ENCODE measurements around the gene EFNA5.
A peak's percentile ranks its signal among the peaks of the same experiment; 100 is the strongest.

The EFNA5 gene

DNA sequence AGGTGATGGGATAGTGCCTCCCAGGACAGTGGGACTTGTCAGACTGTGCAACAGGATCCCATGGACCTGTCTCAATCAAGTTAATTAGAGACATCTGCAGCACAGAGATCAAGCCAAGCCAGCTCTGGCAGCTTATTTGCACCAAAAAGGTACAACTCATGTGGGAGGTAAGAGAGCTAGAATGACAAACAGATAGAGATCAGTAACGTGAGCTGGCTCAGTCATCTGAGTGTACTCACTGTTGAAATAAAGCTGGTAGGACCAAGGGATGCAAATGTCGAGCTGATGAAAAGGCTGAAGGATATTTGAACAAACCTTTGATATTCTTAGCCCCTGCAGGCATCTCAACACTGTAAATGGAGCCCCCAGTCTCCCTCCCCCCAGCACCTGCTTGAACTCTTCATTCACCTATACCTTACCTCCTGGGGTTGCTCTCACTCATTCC is 198.1 kb downstream of the EFNA5 start:
- Histone ChIP-seq H2AK5ac (ENCODE audit: low read length) (no peak overlapping the region), H3K4me3 (ENCODE audit: low read length) (no peak overlapping the region), H2BK120ac (ENCODE audit: low read depth, low read length) (no peak overlapping the region), H3K79me1 (ENCODE audit: low read length) (peaks cover 3% of the 10 kb centered on the region), H3K56ac (ENCODE audit: low read length) (no peak overlapping the region), H2BK5ac (ENCODE audit: low read length) (no peak overlapping the region), H3K4me1 (ENCODE audit: control insufficient read depth, low read depth, low read length) (peaks cover 26% of the 10 kb centered on the region), H4K5ac (ENCODE audit: low read length) (no peak overlapping the region), H4K8ac (ENCODE audit: low read depth, low read length) (no peak overlapping the region), H2BK15ac (replicated peaks; ENCODE audit: low read depth) (no peak overlapping the region), H3K79me2 (ENCODE audit: control insufficient read depth, insufficient read depth, low read length) (peaks cover 2% of the 10 kb centered on the region), H3K9ac (ENCODE audit: low read length) (no peak overlapping the region), H3K23ac (ENCODE audit: low read length) (no peak overlapping the region), H3K27ac (ENCODE audit: low read depth, low read length) (no peak overlapping the region), H3K18ac (ENCODE audit: low read length) (no peak overlapping the region), H3K27me3 (ENCODE audit: insufficient read depth, low read length, poor library complexity) (no peaks in the 10 kb centered on the region), H3K4me2 (ENCODE audit: low read length) (no peak overlapping the region), H3K36me3 (ENCODE audit: control insufficient read depth, insufficient read depth, low read length) (no peaks in the 10 kb centered on the region), H3K4ac (ENCODE audit: low read depth, low read length) (no peak overlapping the region)
- no CpG with 5 or more reads among the region's 2 CpGs for WGBS (ENCODE audit: extremely low coverage, insufficient coverage, low lambda C conversion rate)
- DNase-seq: peak; percentile 45

DNA sequence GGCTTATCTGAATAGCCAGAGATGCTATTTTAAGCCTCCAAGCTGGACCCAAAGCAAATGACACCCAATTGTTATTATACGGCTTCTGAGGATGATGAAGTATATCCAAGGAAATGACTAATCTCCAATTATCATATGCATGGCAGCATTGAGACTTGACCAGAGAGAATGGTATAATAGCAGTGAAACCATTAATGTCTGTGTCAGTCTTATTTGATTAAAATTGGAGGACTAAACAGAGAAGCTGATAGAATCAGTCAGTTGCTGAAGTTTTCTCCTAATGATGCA is 200.5 kb downstream of the EFNA5 start:
- no peak overlapping the region for H2AK5ac ChIP-seq (ENCODE audit: low read length)
- H3K18ac ChIP-seq (ENCODE audit: low read length): no peak overlapping the region
- DNase-seq: no peak
- H3K9ac ChIP-seq (ENCODE audit: low read length): no peak overlapping the region
- peaks cover 4% of the 10 kb centered on the region for H3K79me2 ChIP-seq (ENCODE audit: control insufficient read depth, insufficient read depth, low read length)
- no peak overlapping the region for H2BK5ac ChIP-seq (ENCODE audit: low read length)
- no peak overlapping the region for H3K27ac ChIP-seq (ENCODE audit: low read depth, low read length)
- no peak overlapping the region for H3K4me2 ChIP-seq (ENCODE audit: low read length)
- H2BK120ac ChIP-seq (ENCODE audit: low read depth, low read length): no peak overlapping the region
- no peak overlapping the region for H3K56ac ChIP-seq (ENCODE audit: low read length)
- H3K4me1 ChIP-seq (ENCODE audit: control insufficient read depth, low read depth, low read length): peaks cover 31% of the 10 kb centered on the region
- no CpG with 5 or more reads among the region's 1 CpG for WGBS (ENCODE audit: extremely low coverage, insufficient coverage, low lambda C conversion rate)
- no peak overlapping the region for H4K8ac ChIP-seq (ENCODE audit: low read depth, low read length)
- no peak overlapping the region for H3K4ac ChIP-seq (ENCODE audit: low read depth, low read length)
- H3K23ac ChIP-seq (ENCODE audit: low read length): no peak overlapping the region
- no peak overlapping the region for H4K5ac ChIP-seq (ENCODE audit: low read length)
- no peak overlapping the region for H3K4me3 ChIP-seq (ENCODE audit: low read length)
- H3K36me3 ChIP-seq (ENCODE audit: control insufficient read depth, insufficient read depth, low read length): no peaks in the 10 kb centered on the region
- no peak overlapping the region for H2BK15ac ChIP-seq (replicated peaks; ENCODE audit: low read depth)
- H3K27me3 ChIP-seq (ENCODE audit: insufficient read depth, low read length, poor library complexity): no peaks in the 10 kb centered on the region
- H3K79me1 ChIP-seq (ENCODE audit: low read length): peaks cover 8% of the 10 kb centered on the region

DNA sequence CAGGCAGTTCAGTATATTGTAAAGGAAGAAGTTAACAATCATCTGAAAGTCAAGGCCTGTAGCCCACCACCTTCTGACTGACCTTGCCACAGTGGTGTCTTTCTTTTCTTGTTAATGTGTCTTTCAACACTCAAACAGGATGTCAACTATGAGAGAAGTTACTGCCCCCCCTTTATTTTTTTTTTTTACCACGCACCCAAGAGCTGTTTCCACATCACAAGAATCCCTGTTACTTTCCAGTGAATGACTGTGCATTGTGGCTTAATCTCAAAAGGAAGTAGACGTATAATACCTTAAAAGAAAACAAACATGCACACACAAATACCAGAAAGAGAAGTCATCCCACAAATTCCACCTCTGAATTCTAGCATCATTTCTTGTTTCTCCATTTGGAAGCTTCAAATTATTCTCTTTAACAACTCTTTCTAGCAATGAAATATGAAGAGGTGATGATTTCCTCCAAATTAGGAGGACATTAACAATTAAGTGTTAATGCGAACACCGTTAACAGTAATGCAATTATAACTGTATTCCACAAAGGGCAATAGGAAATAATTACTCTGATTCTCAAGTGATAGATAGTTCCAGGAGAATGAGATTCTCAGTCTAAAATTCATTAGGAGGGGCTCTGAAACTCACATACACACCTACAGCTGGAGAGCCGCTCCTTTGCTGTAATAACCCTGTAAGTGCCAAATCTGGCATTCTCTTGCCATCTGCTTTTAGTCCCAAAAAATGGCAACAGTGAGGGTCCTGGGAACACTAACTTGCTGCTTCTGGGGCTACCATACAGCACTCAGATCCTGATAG is 201.0 kb downstream of the EFNA5 start:
- Histone ChIP-seq H3K79me1 (ENCODE audit: low read length) (peaks cover 11% of the 10 kb centered on the region), H2AK5ac (ENCODE audit: low read length) (no peak overlapping the region), H3K4ac (ENCODE audit: low read depth, low read length) (no peak overlapping the region), H3K56ac (ENCODE audit: low read length) (no peak overlapping the region), H3K36me3 (ENCODE audit: control insufficient read depth, insufficient read depth, low read length) (no peaks in the 10 kb centered on the region), H3K27ac (ENCODE audit: low read depth, low read length) (no peak overlapping the region), H3K4me3 (ENCODE audit: low read length) (no peak overlapping the region), H4K5ac (ENCODE audit: low read length) (no peak overlapping the region), H3K18ac (ENCODE audit: low read length) (peak overlapping the region; percentile 46), H3K27me3 (ENCODE audit: insufficient read depth, low read length, poor library complexity) (no peaks in the 10 kb centered on the region), H3K4me2 (ENCODE audit: low read length) (no peak overlapping the region), H3K79me2 (ENCODE audit: control insufficient read depth, insufficient read depth, low read length) (peaks cover 5% of the 10 kb centered on the region), H3K4me1 (ENCODE audit: control insufficient read depth, low read depth, low read length) (peaks cover 26% of the 10 kb centered on the region), H3K9ac (ENCODE audit: low read length) (no peak overlapping the region), H2BK5ac (ENCODE audit: low read length) (no peak overlapping the region), H3K23ac (ENCODE audit: low read length) (no peak overlapping the region), H4K8ac (ENCODE audit: low read depth, low read length) (no peak overlapping the region), H2BK120ac (ENCODE audit: low read depth, low read length) (no peak overlapping the region), H2BK15ac (replicated peaks; ENCODE audit: low read depth) (no peak overlapping the region)
- DNase-seq: no peak
- WGBS (ENCODE audit: extremely low coverage, insufficient coverage, low lambda C conversion rate): no CpG with 5 or more reads among the region's 5 CpGs

DNA sequence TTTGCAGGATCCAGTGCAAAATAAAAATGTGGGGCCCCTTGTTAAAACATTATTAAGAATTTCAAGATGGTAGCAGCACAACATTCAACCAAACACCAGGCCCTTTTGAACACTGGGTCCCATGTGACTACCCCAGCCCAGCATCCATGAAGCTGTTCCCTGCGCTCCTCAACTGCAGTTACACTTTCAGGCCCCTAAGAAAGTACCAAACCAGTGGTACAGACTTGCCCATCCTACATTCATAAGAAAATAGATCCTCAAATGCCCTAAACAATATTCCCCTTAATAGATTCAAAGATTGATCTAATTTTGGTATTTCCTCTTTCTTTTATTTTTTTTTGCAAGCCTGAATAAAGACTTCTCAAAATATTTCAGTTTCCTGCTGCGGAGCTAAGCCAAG is 201.7 kb downstream of the EFNA5 start:
- H2BK15ac ChIP-seq (replicated peaks; ENCODE audit: low read depth): no peak overlapping the region
- H3K23ac ChIP-seq (ENCODE audit: low read length): no peak overlapping the region
- H3K4me2 ChIP-seq (ENCODE audit: low read length): no peak overlapping the region
- H4K5ac ChIP-seq (ENCODE audit: low read length): no peak overlapping the region
- no peak overlapping the region for H3K9ac ChIP-seq (ENCODE audit: low read length)
- peaks cover 10% of the 10 kb centered on the region for H3K79me1 ChIP-seq (ENCODE audit: low read length)
- no peak overlapping the region for H2AK5ac ChIP-seq (ENCODE audit: low read length)
- WGBS (ENCODE audit: extremely low coverage, insufficient coverage, low lambda C conversion rate): no CpG with 5 or more reads among the region's 2 CpGs
- H3K4me3 ChIP-seq (ENCODE audit: low read length): no peak overlapping the region
- H4K8ac ChIP-seq (ENCODE audit: low read depth, low read length): no peak overlapping the region
- H2BK5ac ChIP-seq (ENCODE audit: low read length): no peak overlapping the region
- peaks cover 8% of the 10 kb centered on the region for H3K79me2 ChIP-seq (ENCODE audit: control insufficient read depth, insufficient read depth, low read length)
- no peaks in the 10 kb centered on the region for H3K27me3 ChIP-seq (ENCODE audit: insufficient read depth, low read length, poor library complexity)
- no peaks in the 10 kb centered on the region for H3K36me3 ChIP-seq (ENCODE audit: control insufficient read depth, insufficient read depth, low read length)
- H3K4me1 ChIP-seq (ENCODE audit: control insufficient read depth, low read depth, low read length): peaks cover 22% of the 10 kb centered on the region
- H3K18ac ChIP-seq (ENCODE audit: low read length): no peak overlapping the region
- H3K27ac ChIP-seq (ENCODE audit: low read depth, low read length): no peak overlapping the region
- no peak overlapping the region for H3K4ac ChIP-seq (ENCODE audit: low read depth, low read length)
- DNase-seq: no peak
- H3K56ac ChIP-seq (ENCODE audit: low read length): no peak overlapping the region
- H2BK120ac ChIP-seq (ENCODE audit: low read depth, low read length): no peak overlapping the region

DNA sequence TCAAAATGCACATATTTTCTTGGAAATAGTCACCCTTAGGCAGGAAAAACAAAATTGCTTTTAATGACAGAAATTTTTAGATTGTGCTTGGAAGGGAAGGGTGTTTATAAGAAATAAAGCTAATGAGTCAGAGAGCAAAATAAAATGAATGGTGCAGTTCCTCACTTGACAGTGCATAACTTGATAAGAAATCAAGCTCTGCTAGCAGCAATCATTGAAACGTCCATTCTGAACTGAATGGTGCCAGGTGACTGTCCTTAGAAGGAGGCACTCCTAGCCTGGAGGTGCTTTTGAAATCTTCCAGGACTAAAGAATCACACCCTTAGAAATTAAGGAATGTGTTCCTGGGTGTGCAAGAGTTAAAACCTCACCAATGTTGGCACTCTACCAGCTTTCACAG is 202.5 kb downstream of the EFNA5 start:
- no peak overlapping the region for H4K8ac ChIP-seq (ENCODE audit: low read depth, low read length)

More for the DNA sequence above, 202.5 kb downstream of the EFNA5 start:
- Histone ChIP-seq H2BK5ac (ENCODE audit: low read length) (no peak overlapping the region), H3K56ac (ENCODE audit: low read length) (no peak overlapping the region), H2AK5ac (ENCODE audit: low read length) (no peak overlapping the region), H3K79me1 (ENCODE audit: low read length) (peaks cover 9% of the 10 kb centered on the region), H3K36me3 (ENCODE audit: control insufficient read depth, insufficient read depth, low read length) (no peaks in the 10 kb centered on the region), H3K4me2 (ENCODE audit: low read length) (no peak overlapping the region), H3K27ac (ENCODE audit: low read depth, low read length) (no peak overlapping the region), H4K5ac (ENCODE audit: low read length) (no peak overlapping the region), H3K4me1 (ENCODE audit: control insufficient read depth, low read depth, low read length) (peaks cover 22% of the 10 kb centered on the region), H3K18ac (ENCODE audit: low read length) (no peak overlapping the region), H2BK120ac (ENCODE audit: low read depth, low read length) (no peak overlapping the region), H3K9ac (ENCODE audit: low read length) (no peak overlapping the region), H2BK15ac (replicated peaks; ENCODE audit: low read depth) (no peak overlapping the region), H3K4me3 (ENCODE audit: low read length) (no peak overlapping the region), H3K4ac (ENCODE audit: low read depth, low read length) (no peak overlapping the region), H3K27me3 (ENCODE audit: insufficient read depth, low read length, poor library complexity) (no peaks in the 10 kb centered on the region), H3K79me2 (ENCODE audit: control insufficient read depth, insufficient read depth, low read length) (peaks cover 8% of the 10 kb centered on the region), H3K23ac (ENCODE audit: low read length) (no peak overlapping the region)
- WGBS (ENCODE audit: extremely low coverage, insufficient coverage, low lambda C conversion rate): no CpG with 5 or more reads among the region's 1 CpG
- DNase-seq: no peak

Data from mesendoderm (in vitro differentiated cells).